A549 (cell line): ENCODE data around the gene TMEM203. TPM values are rescaled to one million over a fixed set of nuclear protein-coding genes. Genes with fewer than 3 reads are reported as not detected.

ENCODE experiments used
- ATAC-seq, 2 experiments: fragments of 200-7000 bp in 1 of 2; fragments of >200 bp in 1 of 2; cut with Nextera tagmentation in 1 of 2; cut with Tn5 transposase in 1 of 2; 3 replicates each; pipeline versions ENCODE4 v1.8.0 to v1.9.1; 2018 to 2020; ENCODE audit warnings: mild to moderate bottlenecking in 1 of 2, moderate library complexity in 1 of 2
- CTCF ChIA-PET: fragments of 300-600 bp; sonication (Branson Sonifier 250); formaldehyde crosslinking; extraction: SDS; loops from one replicate; lab custom pipeline; 2021; ENCODE audit warnings: antibody characterized with exemption, inconsistent platforms; lab: Yijun Ruan, JAX
- POLR2A ChIA-PET: fragments of 350-600 bp; formaldehyde crosslinking; extraction: SDS; loops from one replicate; lab custom pipeline; 2021; ENCODE audit warnings: antibody characterized with exemption, inconsistent platforms; lab: Yijun Ruan, JAX
- DNase-seq, 2 experiments: peaks; one replicate each; pipeline versions ENCODE4 v3.0.0 to v3.0.0-alpha.2; 2011 to 2016; ENCODE audit warnings: low read depth in 1 of 2, low spot score in 1 of 2
- FAIRE-seq: peaks from 2 replicates; lab custom pipeline; 2011; peaks lifted over from hg19 to GRCh38; lab: Jason Lieb, UNC
- H3K27ac ChIP-seq, 2 experiments: fragments of >200 bp; sonication (Bioruptor Twin); formaldehyde crosslinking; 3 replicates each; pipeline ENCODE4 v1.5.1; 2016 to 2017
- H3K4me1 ChIP-seq: fragments of >200 bp; sonication (Bioruptor Twin); formaldehyde crosslinking; 3 replicates; pipeline ENCODE4 v1.6.1; 2016
- H3K4me2 ChIP-seq: fragments of >200 bp; sonication (Bioruptor Twin); formaldehyde crosslinking; 3 replicates; pipeline ENCODE4 v1.6.1; 2016
- H3K4me3 ChIP-seq: fragments of >200 bp; sonication (Bioruptor Twin); formaldehyde crosslinking; 3 replicates; pipeline ENCODE4 v1.5.1; 2016
- H3K9me3 ChIP-seq: fragments of >200 bp; sonication (Bioruptor Twin); formaldehyde crosslinking; 3 replicates; pipeline ENCODE4 v1.6.1; 2016
- ATOH8 ChIP-seq: fragments of 250-450 bp; sonication (Bioruptor Pico); IDR thresholded peaks from 2 replicates; pipeline ENCODE4 v1.5.0; 2020; ENCODE audit warnings: low read depth, mild to moderate bottlenecking, moderate library complexity
- CBX8 ChIP-seq: fragments of 200-600 bp; sonication (generic); IDR thresholded peaks from 2 replicates; pipeline ENCODE4 v1.6.1; 2016
- CHD2 ChIP-seq: fragments of 150-350 bp; IDR thresholded peaks from 2 replicates; pipeline ENCODE4 v1.6.1; 2014; ENCODE audit warnings: low read length; ENCODE audit not compliant: partially characterized antibody
- E2F6 ChIP-seq: IDR thresholded peaks from 2 replicates; pipeline ENCODE4 v1.6.1; 2012; ENCODE audit warnings: low read depth, borderline replicate concordance
- EP300 ChIP-seq, 2 experiments: fragments of >200 bp; sonication (Bioruptor Twin); formaldehyde crosslinking; IDR thresholded peaks; 2 replicates in 1 of 2; 3 replicates in 1 of 2; pipeline ENCODE4 v1.6.1; 2016 to 2017
- FOSB ChIP-seq: fragments of 250-450 bp; sonication (Bioruptor Pico); IDR thresholded peaks from 2 replicates; pipeline ENCODE4 v1.5.0; 2020; ENCODE audit warnings: mild to moderate bottlenecking, moderate library complexity
- FOSL2 ChIP-seq, 2 experiments: fragments of 450-650 bp in 1 of 2; fragments of >200 bp in 1 of 2; sonication (Bioruptor Twin) in 1 of 2; formaldehyde crosslinking; IDR thresholded peaks; 2 replicates each; pipeline versions ENCODE4 v1.5.0 to v1.6.1; 2016 to 2020; ENCODE audit warnings: mild to moderate bottlenecking in 1 of 2, moderate library complexity in 1 of 2
- HES2 ChIP-seq: fragments of >200 bp; sonication (Bioruptor Twin); formaldehyde crosslinking; IDR thresholded peaks from 2 replicates; pipeline ENCODE4 v1.6.1; 2016
- HEYL ChIP-seq: fragments of 250-450 bp; sonication (Bioruptor Pico); IDR thresholded peaks from 2 replicates; pipeline ENCODE4 v1.8.0; 2021; ENCODE audit warnings: mild to moderate bottlenecking, moderate library complexity
- HOXB5 ChIP-seq: fragments of 250-450 bp; sonication (Bioruptor Pico); IDR thresholded peaks from 2 replicates; pipeline ENCODE4 v1.5.0; 2020; ENCODE audit warnings: mild to moderate bottlenecking, moderate library complexity
- JUN ChIP-seq, 2 experiments: fragments of >200 bp; sonication (Bioruptor Twin); formaldehyde crosslinking; IDR thresholded peaks; 2 replicates in 1 of 2; 3 replicates in 1 of 2; pipeline ENCODE4 v1.6.1; 2016 to 2017
- KDM1A ChIP-seq: fragments of 200-600 bp; sonication (generic); IDR thresholded peaks from 2 replicates; pipeline ENCODE4 v1.6.1; 2016; ENCODE audit warnings: low read depth, mild to moderate bottlenecking
- KDM5A ChIP-seq: fragments of 200-600 bp; sonication (generic); IDR thresholded peaks from 2 replicates; pipeline ENCODE4 v1.6.1; 2016; ENCODE audit warnings: antibody characterized with exemption, mild to moderate bottlenecking
- MAX ChIP-seq: IDR thresholded peaks from 2 replicates; pipeline ENCODE4 v1.6.1; 2012
- MYC ChIP-seq: IDR thresholded peaks from 2 replicates; pipeline ENCODE4 v1.6.1; 2012; ENCODE audit warnings: mild to moderate bottlenecking, inconsistent platforms, low read length, improper control_type of control experiment, borderline replicate concordance
- REST ChIP-seq: fragments of 200-600 bp; sonication (generic); IDR thresholded peaks from 2 replicates; pipeline ENCODE4 v1.6.1; 2016; ENCODE audit warnings: antibody characterized with exemption, mild to moderate bottlenecking, moderate library complexity
- RFX5 ChIP-seq: fragments of 450-650 bp; IDR thresholded peaks from 2 replicates; pipeline ENCODE4 v1.7.1; 2014; ENCODE audit warnings: antibody characterized with exemption, mild to moderate bottlenecking, moderate library complexity
- SMC3 ChIP-seq: fragments of >200 bp; sonication (Bioruptor Twin); formaldehyde crosslinking; IDR thresholded peaks from 3 replicates; pipeline ENCODE4 v1.6.1; 2018; ENCODE audit warnings: inconsistent platforms
- ZC3H11A ChIP-seq: fragments of 450-650 bp; IDR thresholded peaks from 2 replicates; pipeline ENCODE4 v1.6.1; 2014; ENCODE audit warnings: antibody characterized with exemption, mild to moderate bottlenecking
- ZNF302 ChIP-seq: fragments of 250-450 bp; sonication (Bioruptor Pico); IDR thresholded peaks from 2 replicates; pipeline ENCODE4 v1.9.0; 2021; ENCODE audit warnings: inconsistent platforms, mild to moderate bottlenecking, moderate library complexity
- ZSCAN20 ChIP-seq: fragments of 250-450 bp; sonication (Bioruptor Pico); IDR thresholded peaks from 2 replicates; pipeline ENCODE4 v1.8.0; 2022; ENCODE audit warnings: mild to moderate bottlenecking, moderate library complexity
- WGBS: methylation state at CpG from one replicate; pipeline ENCODE4 v1.1.6; 2017; ENCODE audit errors: missing lambda C conversion rate; 5-methylcytosine and 5-hydroxymethylcytosine counted together
- polyA plus RNA-seq, 4 experiments: library from polyadenylated mRNA; depleted of rRNA in 3 of 4; stranded (reverse); fragments of >200 nt; fragmentation: RNase III in 1 of 4; extraction: RNeasy Plus Mini Kit Qiagen cat#74134 plus additional on column Dnase treatment in 1 of 4; gene quantifications; 2 replicates in 3 of 4; 3 replicates in 1 of 4; pipeline ENCODE4 v1.2.3, GENCODE V29; 2011 to 2017

The TMEM203 gene
- polyA plus RNA-seq, 2 of the 4 experiments (the other 2 are of a cell fraction): 31.0 to 47.3 TPM

GRCh38 chr9:137167277-137167746 lies 38.1 kb downstream of the TMEM203 start (continued):
- TF ChIP-seq ZC3H11A (no peak), HEYL (no peak)

GRCh38 chr9:137166380-137167229 lies 38.8 kb downstream of the TMEM203 start:
- Histone ChIP-seq H3K4me3 (peak overlapping the region; percentile 47; the same call in 1 of the 3 replicates), H3K4me1 (peaks cover 39% of the 10 kb centered on the region), H3K9me3 (no peaks in the 10 kb centered on the region), H3K27ac (no peak overlapping the region), H3K4me2 (peak overlapping the region; percentile 99)
- POLR2A ChIA-PET: interaction anchor here (0.6 to 2.0 kb wide), 3 partner anchors 22 to 74 kb away, joined by 3 to 10 read pairs (median 4); partner anchors contain the start of genes SSNA1 and TUBB4B
- ATAC-seq (no peak), FAIRE-seq (no peak), DNase-seq (no peak)
- 60% methylated on average over 11 of the region's 22 CpGs for WGBS
- no peak for TF ChIP-seq RFX5
- TF ChIP-seq HOXB5: no peak
- no peak for TF ChIP-seq ATOH8 (CRISPR knock-in tag)
- CTCF ChIA-PET: interaction anchor here (1.2 to 16.5 kb wide), 6 partner anchors 10 to 60 kb away, joined by 3 to 156 read pairs (median 5); partner anchors contain the start of genes ANAPC2, RNF224 and SSNA1

- Histone ChIP-seq H3K4me2 (no peak overlapping the region), H3K27ac (no peak overlapping the region), H3K4me1 (peaks cover 46% of the 10 kb centered on the region), H3K9me3 (no peaks in the 10 kb centered on the region), H3K4me3 (no peak overlapping the region)
- ChIA-PET CTCF (interaction anchor here (1.3 to 16.5 kb wide), 5 partner anchors 12 to 62 kb away, joined by 3 to 156 read pairs (median 13); partner anchors contain the start of genes ANAPC2, RNF224 and SSNA1), POLR2A (no interaction called here)
- ATAC-seq (no peak), DNase-seq (no peak), FAIRE-seq (no peak)
- no peak for TF ChIP-seq EP300 (IDR thresholded peaks at IDR 0.05)
- no peak for TF ChIP-seq SMC3
- TF ChIP-seq E2F6: no peak
- TF ChIP-seq CBX8: no peak
- TF ChIP-seq MAX: no peak
- no peak for TF ChIP-seq JUN (IDR thresholded peaks at IDR 0.05)
- no peak for TF ChIP-seq ZSCAN20 (CRISPR knock-in tag)
- no peak for TF ChIP-seq ZNF302 (CRISPR knock-in tag)
- TF ChIP-seq HES2: no peak
- TF ChIP-seq KDM5A: no peak
- no peak for TF ChIP-seq FOSB (CRISPR knock-in tag)
- no peak for TF ChIP-seq CHD2
- no peak for TF ChIP-seq KDM1A
- TF ChIP-seq FOSL2 (IDR thresholded peaks at IDR 0.05): no peak
- TF ChIP-seq FOSL2 (CRISPR knock-in tag; IDR thresholded peaks at IDR 0.05): no peak
- TF ChIP-seq MYC: no peak
- TF ChIP-seq REST: no peak
- 90% methylated on average over 28 of the region's 32 CpGs for WGBS
Measured at GRCh38 chr9:137165250-137165836, 40.1 kb downstream of the TMEM203 start.
